Measurements from ENCODE around the gene IFNLR1. TPM values are rescaled to one million over a fixed set of nuclear protein-coding genes. Genes with fewer than 3 reads are reported as not detected.

The IFNLR1 gene
- total RNA-seq, 1 experiment from 2014 or later: not detected

DNA sequence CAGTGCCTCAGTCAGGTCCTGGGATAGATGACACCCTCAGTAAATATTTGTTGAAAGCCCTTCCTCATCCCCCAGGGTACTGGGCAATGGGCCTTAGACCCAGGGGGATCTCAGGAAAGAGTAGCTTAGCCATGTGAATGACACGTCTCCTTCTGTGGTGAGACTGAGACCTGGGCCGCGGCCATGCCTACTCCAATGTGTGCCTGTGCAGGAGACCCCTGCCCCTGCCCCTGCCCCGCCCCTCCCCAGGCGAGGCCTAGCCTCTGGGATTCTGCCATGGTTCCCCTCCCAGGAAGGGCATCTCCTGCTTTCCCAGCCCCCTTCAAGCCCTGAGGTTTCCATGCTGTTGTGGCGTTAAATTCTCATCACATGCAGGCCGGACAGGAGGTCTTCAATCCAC is 82.2 kb downstream of the IFNLR1 start:
- DNase-seq (ENCODE audit: low spot score): no peak

Other genes with a start within 250 kb of the IFNLR1 start
- gene PNRC2, start 227.5 kb downstream of the IFNLR1 start, total RNA-seq (2014; rRNA removed; shearing (Covaris generic)): 58.5 and 60.3 TPM in 2 replicates
- gene SRSF10, start 207.0 kb downstream of the IFNLR1 start, total RNA-seq (2014; rRNA removed; shearing (Covaris generic)): 96.5 and 106 TPM in 2 replicates
- 12.5 and 14.2 TPM in 2 replicates for gene MYOM3, start 75.2 kb downstream of the IFNLR1 start, total RNA-seq (2014; rRNA removed; shearing (Covaris generic))
- 0.53 and 2.1 TPM in 2 replicates for gene IL22RA1, start 44.1 kb downstream of the IFNLR1 start, total RNA-seq (2014; rRNA removed; shearing (Covaris generic))
- 0.10 TPM in 1 of 2 replicates, not detected in the other for gene GRHL3, start 132.1 kb upstream of the IFNLR1 start, total RNA-seq (2014; rRNA removed; shearing (Covaris generic))
- 1.8 and 2.3 TPM in 2 replicates for gene STPG1, start 226.5 kb upstream of the IFNLR1 start, total RNA-seq (2014; rRNA removed; shearing (Covaris generic))
- gene NIPAL3, start 228.5 kb upstream of the IFNLR1 start, total RNA-seq (2014; rRNA removed; shearing (Covaris generic)): 8.2 and 10.7 TPM in 2 replicates